Measurements from ENCODE around the gene XXYLT1.

- TF ChIP-seq CTCF (IDR thresholded peaks at IDR 0.05; ENCODE audit: control extremely low read depth in 1 of 3, insufficient read depth in 1 of 3, low read depth in 1 of 3, low read length in 3 of 3) = no peak
- TF ChIP-seq E2F6 (IDR thresholded peaks at IDR 0.05) = no peak
- no peak for TF ChIP-seq CBX5 (IDR thresholded peaks at IDR 0.05; ENCODE audit: low read depth, low read length)
- no peak for TF ChIP-seq KDM1A (IDR thresholded peaks at IDR 0.05; ENCODE audit: borderline replicate concordance, low read length)
- no peak for TF ChIP-seq SP2 (IDR thresholded peaks at IDR 0.05; ENCODE audit: low read length)
- no peak for TF ChIP-seq RAD21 (IDR thresholded peaks at IDR 0.05 in 1 of 2, conservative IDR thresholded peaks at IDR 0.05 in 1 of 2; ENCODE audit: low read depth in 2 of 2, low read length in 2 of 2)
- TF ChIP-seq ZNF274 (IDR thresholded peaks at IDR 0.05; ENCODE audit: borderline replicate concordance, extremely low read depth, low read length) = no peak
- no peak for TF ChIP-seq ATF2 (IDR thresholded peaks at IDR 0.05; ENCODE audit: low read length)
- no peak for TF ChIP-seq SIX5 (IDR thresholded peaks at IDR 0.05; ENCODE audit: low read depth, low read length)
- TF ChIP-seq ASH2L (IDR thresholded peaks at IDR 0.05; ENCODE audit: low read length) = no peak
- TF ChIP-seq USF2 (IDR thresholded peaks at IDR 0.05; ENCODE audit: low read length) = no peak
- no peak for TF ChIP-seq BRCA1 (IDR thresholded peaks at IDR 0.05; ENCODE audit: low read depth, low read length)
- TF ChIP-seq CREB1 (IDR thresholded peaks at IDR 0.05) = no peak
Measured at GRCh38 chr3:195238586-195239118, 32.3 kb downstream of the XXYLT1 start.
